ENCODE measurements around the gene BRIX1.

BRIX1 gene

GRCh38 chr5:34895641-34896419 lies 19.7 kb upstream of the BRIX1 start:
- Histone ChIP-seq H3K79me2 (ENCODE audit: insufficient read depth, low read length) (no peaks in the 10 kb centered on the region), H3F3A (ENCODE audit: insufficient read depth) (0 out of 2 replicates have a peak, but pooled peaks cover 10% of the 10 kb centered on the region), H3K27ac (ENCODE audit: low read depth, low read length) (no peak overlapping the region), H3K9me2 (replicated peaks; ENCODE audit: insufficient read depth, low read length) (no peaks in the 10 kb centered on the region), H3K4me3 (ENCODE audit: insufficient read depth, low read length, poor library complexity, severe bottlenecking) (no peak overlapping the region), H3K9me3 (ENCODE audit: insufficient read depth, low read length) (no peaks in the 10 kb centered on the region), H3K4me2 (ENCODE audit: low read depth, low read length, poor library complexity, severe bottlenecking) (no peak overlapping the region), H3K9ac (ENCODE audit: low read length) (no peak overlapping the region), H4K20me1 (ENCODE audit: low read depth, low read length) (no peaks in the 10 kb centered on the region), H2AFZ (ENCODE audit: low read depth, low read length, severe bottlenecking) (no peak overlapping the region), H3K27me3 (ENCODE audit: low read length) (no peaks in the 10 kb centered on the region), H3K36me3 (ENCODE audit: low read length) (no peaks in the 10 kb centered on the region)
- no peak for TF ChIP-seq EZH2phosphoT487 (conservative IDR thresholded peaks at IDR 0.05; ENCODE audit: low read length)
- TF ChIP-seq, protein P1, sequence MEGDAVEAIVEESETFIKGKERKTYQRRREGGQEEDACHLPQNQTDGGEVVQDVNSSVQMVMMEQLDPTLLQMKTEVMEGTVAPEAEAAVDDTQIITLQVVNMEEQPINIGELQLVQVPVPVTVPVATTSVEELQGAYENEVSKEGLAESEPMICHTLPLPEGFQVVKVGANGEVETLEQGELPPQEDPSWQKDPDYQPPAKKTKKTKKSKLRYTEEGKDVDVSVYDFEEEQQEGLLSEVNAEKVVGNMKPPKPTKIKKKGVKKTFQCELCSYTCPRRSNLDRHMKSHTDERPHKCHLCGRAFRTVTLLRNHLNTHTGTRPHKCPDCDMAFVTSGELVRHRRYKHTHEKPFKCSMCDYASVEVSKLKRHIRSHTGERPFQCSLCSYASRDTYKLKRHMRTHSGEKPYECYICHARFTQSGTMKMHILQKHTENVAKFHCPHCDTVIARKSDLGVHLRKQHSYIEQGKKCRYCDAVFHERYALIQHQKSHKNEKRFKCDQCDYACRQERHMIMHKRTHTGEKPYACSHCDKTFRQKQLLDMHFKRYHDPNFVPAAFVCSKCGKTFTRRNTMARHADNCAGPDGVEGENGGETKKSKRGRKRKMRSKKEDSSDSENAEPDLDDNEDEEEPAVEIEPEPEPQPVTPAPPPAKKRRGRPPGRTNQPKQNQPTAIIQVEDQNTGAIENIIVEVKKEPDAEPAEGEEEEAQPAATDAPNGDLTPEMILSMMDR (IDR thresholded peaks at IDR 0.05; ENCODE audit: insufficient read depth, low read length, poor library complexity, severe bottlenecking) = no peak

DNA sequence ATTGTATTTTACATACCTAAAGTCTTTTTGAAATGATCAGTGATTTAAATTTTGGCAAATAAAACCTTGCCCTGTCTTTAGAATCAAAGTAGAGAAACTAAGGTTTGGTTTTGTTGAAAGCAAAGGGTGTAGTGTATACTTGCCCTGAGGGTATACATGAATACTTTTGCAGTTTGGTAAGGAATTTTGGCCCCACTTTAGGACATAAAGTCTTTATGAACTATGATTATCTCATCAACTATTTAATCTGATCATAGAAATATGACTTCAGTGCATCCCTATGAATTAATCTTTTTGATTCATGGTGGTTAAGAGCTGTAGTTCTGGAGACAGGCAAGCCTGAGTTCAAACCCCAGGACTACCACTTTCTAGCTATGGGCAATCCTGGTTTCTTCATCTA lies 17.9 kb upstream of the BRIX1 start:
- H3K9me2 ChIP-seq (replicated peaks; ENCODE audit: insufficient read depth, low read length) = no peaks in the 10 kb centered on the region
- no peaks in the 10 kb centered on the region for H3K27me3 ChIP-seq (ENCODE audit: low read length)
- H4K20me1 ChIP-seq (ENCODE audit: low read depth, low read length) = no peaks in the 10 kb centered on the region
- H3K79me2 ChIP-seq (ENCODE audit: insufficient read depth, low read length) = no peaks in the 10 kb centered on the region
- H3K9me3 ChIP-seq (ENCODE audit: insufficient read depth, low read length) = no peaks in the 10 kb centered on the region
- H3K4me2 ChIP-seq (ENCODE audit: low read depth, low read length, poor library complexity, severe bottlenecking) = no peak overlapping the region
- H3K9ac ChIP-seq (ENCODE audit: low read length) = no peak overlapping the region
- no peak overlapping the region for H2AFZ ChIP-seq (ENCODE audit: low read depth, low read length, severe bottlenecking)
- no peak overlapping the region for H3K4me3 ChIP-seq (ENCODE audit: insufficient read depth, low read length, poor library complexity, severe bottlenecking)
- H3K27ac ChIP-seq (ENCODE audit: low read depth, low read length) = no peak overlapping the region
- no peaks in the 10 kb centered on the region for H3K36me3 ChIP-seq (ENCODE audit: low read length)
- H3F3A ChIP-seq (ENCODE audit: insufficient read depth) = 0 out of 2 replicates have a peak, but pooled peaks cover 10% of the 10 kb centered on the region
- TF ChIP-seq EZH2phosphoT487 (conservative IDR thresholded peaks at IDR 0.05; ENCODE audit: low read length) = no peak
- TF ChIP-seq, protein P1 (IDR thresholded peaks at IDR 0.05; ENCODE audit: insufficient read depth, low read length, poor library complexity, severe bottlenecking) = no peak

DNA sequence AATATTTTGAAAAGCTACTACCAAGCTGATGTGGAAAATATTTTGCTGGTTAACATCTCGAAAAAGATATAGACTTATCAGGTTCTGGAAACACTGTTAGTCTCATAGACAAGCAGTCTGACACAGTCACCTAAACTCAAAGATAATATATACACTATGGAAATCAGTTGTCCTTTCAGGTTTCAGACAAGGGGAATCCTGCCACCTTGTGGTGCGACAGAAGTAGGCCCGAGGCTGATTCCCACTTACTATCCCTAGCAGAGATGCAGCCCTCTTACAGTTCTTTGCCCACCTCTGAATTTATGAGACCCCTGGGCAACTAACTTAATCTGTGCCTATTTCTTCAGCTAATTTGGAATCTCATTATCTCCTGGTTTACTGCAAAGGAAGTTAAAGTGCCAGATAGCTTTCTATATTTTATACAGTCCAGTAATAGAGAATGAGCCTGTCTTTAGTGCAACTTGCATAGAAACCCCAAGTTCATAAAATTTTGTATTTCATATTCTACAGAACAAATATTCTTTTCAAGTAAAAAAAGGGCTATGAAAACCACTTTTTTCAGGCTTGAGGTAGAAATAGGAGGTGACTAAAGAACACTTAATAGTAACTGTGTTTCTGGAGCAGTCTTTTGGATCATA lies 17.1 kb upstream of the BRIX1 start:
- Histone ChIP-seq H3K9ac (ENCODE audit: low read length) (no peak overlapping the region), H3K9me2 (replicated peaks; ENCODE audit: insufficient read depth, low read length) (no peaks in the 10 kb centered on the region), H3K4me2 (ENCODE audit: low read depth, low read length, poor library complexity, severe bottlenecking) (no peak overlapping the region), H3K27me3 (ENCODE audit: low read length) (no peaks in the 10 kb centered on the region), H3K79me2 (ENCODE audit: insufficient read depth, low read length) (no peaks in the 10 kb centered on the region), H3K27ac (ENCODE audit: low read depth, low read length) (no peak overlapping the region), H4K20me1 (ENCODE audit: low read depth, low read length) (no peaks in the 10 kb centered on the region), H2AFZ (ENCODE audit: low read depth, low read length, severe bottlenecking) (no peak overlapping the region), H3K9me3 (ENCODE audit: insufficient read depth, low read length) (no peaks in the 10 kb centered on the region), H3K4me3 (ENCODE audit: insufficient read depth, low read length, poor library complexity, severe bottlenecking) (no peak overlapping the region), H3K36me3 (ENCODE audit: low read length) (peaks cover 4% of the 10 kb centered on the region; the same call in 1 of the 2 replicates), H3F3A (ENCODE audit: insufficient read depth) (0 out of 2 replicates have a peak, but pooled peaks cover 10% of the 10 kb centered on the region)
- TF ChIP-seq, protein P1 (IDR thresholded peaks at IDR 0.05; ENCODE audit: insufficient read depth, low read length, poor library complexity, severe bottlenecking) = peak; percentile 46
- no peak for TF ChIP-seq EZH2phosphoT487 (conservative IDR thresholded peaks at IDR 0.05; ENCODE audit: low read length)

Data from SU-DHL-6 (cell line).